Measurements from ENCODE around the gene KIRREL3. TPM values are rescaled to one million over a fixed set of nuclear protein-coding genes. Genes with fewer than 3 reads are reported as not detected.

Gene KIRREL3
- total and polyA plus RNA-seq, 9 of the 15 experiments (the other 6 are each of a cell fraction or from before 2014, with no cell fraction given), result 0.04 to 0.10 TPM; not detected in 7

DNA sequence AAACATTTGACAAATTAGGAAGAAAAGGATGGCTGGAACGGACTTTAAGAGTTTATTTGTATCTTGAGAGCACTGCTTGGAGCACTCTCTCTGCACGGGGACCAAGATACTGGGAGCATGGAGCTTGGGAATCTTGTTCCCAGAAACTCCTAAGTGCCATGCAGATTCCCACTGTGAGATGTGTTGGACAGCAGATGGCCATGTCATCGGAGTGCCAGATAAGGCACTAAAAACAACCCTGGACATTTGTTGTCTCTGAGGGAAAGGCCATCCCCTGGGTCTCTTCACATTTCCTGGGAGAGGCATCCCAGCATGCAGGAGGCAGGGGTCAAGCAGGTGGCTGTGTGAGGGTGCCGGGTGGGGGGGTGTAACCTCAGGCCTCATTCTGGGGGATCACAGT, 2.9 kb downstream of the KIRREL3 start (continued):
- TF ChIP-seq, protein P1, sequence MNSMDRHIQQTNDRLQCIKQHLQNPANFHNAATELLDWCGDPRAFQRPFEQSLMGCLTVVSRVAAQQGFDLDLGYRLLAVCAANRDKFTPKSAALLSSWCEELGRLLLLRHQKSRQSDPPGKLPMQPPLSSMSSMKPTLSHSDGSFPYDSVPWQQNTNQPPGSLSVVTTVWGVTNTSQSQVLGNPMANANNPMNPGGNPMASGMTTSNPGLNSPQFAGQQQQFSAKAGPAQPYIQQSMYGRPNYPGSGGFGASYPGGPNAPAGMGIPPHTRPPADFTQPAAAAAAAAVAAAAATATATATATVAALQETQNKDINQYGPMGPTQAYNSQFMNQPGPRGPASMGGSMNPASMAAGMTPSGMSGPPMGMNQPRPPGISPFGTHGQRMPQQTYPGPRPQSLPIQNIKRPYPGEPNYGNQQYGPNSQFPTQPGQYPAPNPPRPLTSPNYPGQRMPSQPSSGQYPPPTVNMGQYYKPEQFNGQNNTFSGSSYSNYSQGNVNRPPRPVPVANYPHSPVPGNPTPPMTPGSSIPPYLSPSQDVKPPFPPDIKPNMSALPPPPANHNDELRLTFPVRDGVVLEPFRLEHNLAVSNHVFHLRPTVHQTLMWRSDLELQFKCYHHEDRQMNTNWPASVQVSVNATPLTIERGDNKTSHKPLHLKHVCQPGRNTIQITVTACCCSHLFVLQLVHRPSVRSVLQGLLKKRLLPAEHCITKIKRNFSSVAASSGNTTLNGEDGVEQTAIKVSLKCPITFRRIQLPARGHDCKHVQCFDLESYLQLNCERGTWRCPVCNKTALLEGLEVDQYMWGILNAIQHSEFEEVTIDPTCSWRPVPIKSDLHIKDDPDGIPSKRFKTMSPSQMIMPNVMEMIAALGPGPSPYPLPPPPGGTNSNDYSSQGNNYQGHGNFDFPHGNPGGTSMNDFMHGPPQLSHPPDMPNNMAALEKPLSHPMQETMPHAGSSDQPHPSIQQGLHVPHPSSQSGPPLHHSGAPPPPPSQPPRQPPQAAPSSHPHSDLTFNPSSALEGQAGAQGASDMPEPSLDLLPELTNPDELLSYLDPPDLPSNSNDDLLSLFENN (IDR thresholded peaks at IDR 0.05; ENCODE audit: low read depth in 2 of 2, low read length in 2 of 2), result no peak

DNA sequence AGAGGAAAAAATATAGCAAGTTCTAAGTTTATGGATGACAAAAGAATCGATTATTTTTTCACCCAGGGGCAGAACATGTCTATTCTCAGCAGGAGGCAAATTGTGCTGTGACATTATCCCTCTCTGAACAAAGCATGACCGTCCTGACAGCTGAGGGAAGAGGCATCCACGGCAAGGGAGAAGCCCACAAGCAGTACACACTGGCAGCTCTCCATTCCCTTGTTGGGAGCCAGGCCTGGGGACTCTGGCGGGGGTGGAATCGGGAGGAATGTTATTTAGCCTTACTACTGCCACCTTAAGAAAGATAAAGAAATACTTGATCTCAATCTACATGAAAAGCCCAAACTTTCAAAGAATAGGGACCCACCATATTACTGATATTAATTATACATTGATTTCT, 3.4 kb downstream of the KIRREL3 start:
- CTCF ChIA-PET (ENCODE audit: low intra/inter-chr PET ratio), result no interaction called here
- no peak for TF ChIP-seq ZNF778 (CRISPR knock-in tag; IDR thresholded peaks at IDR 0.05)
- no peak for TF ChIP-seq ARID1B (IDR thresholded peaks at IDR 0.05)
- TF ChIP-seq YBX1 (IDR thresholded peaks at IDR 0.05), result no peak
- no peak for TF ChIP-seq KLF6 (CRISPR knock-in tag; IDR thresholded peaks at IDR 0.05; ENCODE audit: borderline replicate concordance)
- TF ChIP-seq, protein P2, sequence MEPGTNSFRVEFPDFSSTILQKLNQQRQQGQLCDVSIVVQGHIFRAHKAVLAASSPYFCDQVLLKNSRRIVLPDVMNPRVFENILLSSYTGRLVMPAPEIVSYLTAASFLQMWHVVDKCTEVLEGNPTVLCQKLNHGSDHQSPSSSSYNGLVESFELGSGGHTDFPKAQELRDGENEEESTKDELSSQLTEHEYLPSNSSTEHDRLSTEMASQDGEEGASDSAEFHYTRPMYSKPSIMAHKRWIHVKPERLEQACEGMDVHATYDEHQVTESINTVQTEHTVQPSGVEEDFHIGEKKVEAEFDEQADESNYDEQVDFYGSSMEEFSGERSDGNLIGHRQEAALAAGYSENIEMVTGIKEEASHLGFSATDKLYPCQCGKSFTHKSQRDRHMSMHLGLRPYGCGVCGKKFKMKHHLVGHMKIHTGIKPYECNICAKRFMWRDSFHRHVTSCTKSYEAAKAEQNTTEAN (CRISPR knock-in tag; IDR thresholded peaks at IDR 0.05), result no peak
- TF ChIP-seq RCOR1 (IDR thresholded peaks at IDR 0.05; ENCODE audit: borderline replicate concordance in 1 of 2, low read depth in 2 of 2, low read length in 2 of 2), result no peak
- TF ChIP-seq, protein P3, sequence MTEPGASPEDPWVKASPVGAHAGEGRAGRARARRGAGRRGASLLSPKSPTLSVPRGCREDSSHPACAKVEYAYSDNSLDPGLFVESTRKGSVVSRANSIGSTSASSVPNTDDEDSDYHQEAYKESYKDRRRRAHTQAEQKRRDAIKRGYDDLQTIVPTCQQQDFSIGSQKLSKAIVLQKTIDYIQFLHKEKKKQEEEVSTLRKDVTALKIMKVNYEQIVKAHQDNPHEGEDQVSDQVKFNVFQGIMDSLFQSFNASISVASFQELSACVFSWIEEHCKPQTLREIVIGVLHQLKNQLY (CRISPR knock-in tag; conservative IDR thresholded peaks at IDR 0.05), result no peak
- TF ChIP-seq, protein P4, sequence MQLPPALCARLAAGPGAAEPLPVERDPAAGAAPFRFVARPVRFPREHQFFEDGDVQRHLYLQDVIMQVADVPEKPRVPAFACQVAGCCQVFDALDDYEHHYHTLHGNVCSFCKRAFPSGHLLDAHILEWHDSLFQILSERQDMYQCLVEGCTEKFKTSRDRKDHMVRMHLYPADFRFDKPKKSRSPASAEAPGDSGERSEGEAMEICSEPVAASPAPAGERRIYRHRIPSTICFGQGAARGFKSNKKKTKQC (CRISPR knock-in tag; IDR thresholded peaks at IDR 0.05), result no peak
- TF ChIP-seq CBX1 (IDR thresholded peaks at IDR 0.05; ENCODE audit: low read depth), result no peak
- TF ChIP-seq, protein P5, sequence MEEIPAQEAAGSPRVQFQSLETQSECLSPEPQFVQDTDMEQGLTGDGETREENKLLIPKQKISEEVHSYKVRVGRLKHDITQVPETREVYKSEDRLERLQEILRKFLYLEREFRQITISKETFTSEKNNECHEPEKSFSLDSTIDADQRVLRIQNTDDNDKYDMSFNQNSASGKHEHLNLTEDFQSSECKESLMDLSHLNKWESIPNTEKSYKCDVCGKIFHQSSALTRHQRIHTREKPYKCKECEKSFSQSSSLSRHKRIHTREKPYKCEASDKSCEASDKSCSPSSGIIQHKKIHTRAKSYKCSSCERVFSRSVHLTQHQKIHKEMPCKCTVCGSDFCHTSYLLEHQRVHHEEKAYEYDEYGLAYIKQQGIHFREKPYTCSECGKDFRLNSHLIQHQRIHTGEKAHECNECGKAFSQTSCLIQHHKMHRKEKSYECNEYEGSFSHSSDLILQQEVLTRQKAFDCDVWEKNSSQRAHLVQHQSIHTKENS (CRISPR knock-in tag; IDR thresholded peaks at IDR 0.05), result no peak
- TF ChIP-seq POLR3A (IDR thresholded peaks at IDR 0.05; ENCODE audit: borderline replicate concordance, extremely low read depth, insufficient read depth, insufficient read length), result no peak

More for the DNA sequence above, 3.4 kb downstream of the KIRREL3 start:
- Histone ChIP-seq H3K79me2 (ENCODE audit: control insufficient read depth, insufficient read depth, low read length) (no peaks in the 10 kb centered on the region), H3K9me3 (replicated peaks; ENCODE audit: control insufficient read depth, insufficient read depth, low read depth, low read length) (no peaks in the 10 kb centered on the region), H3K4me3 (no peak overlapping the region), H3K27me3 (ENCODE audit: control insufficient read depth in 2 of 2, insufficient read depth in 2 of 2, low read length in 2 of 2) (peaks cover 10 to 13% of the 10 kb centered on the region in 2 experiments; a peak in 3 of 5 replicates), H3K9me1 (ENCODE audit: control insufficient read depth, insufficient read depth, low read length) (no peaks in the 10 kb centered on the region), H3K4me1 (replicated peaks in 1 of 2; ENCODE audit: control insufficient read depth in 2 of 2, insufficient read depth in 2 of 2, low read length in 2 of 2) (no peaks in the 10 kb centered on the region), H3K27ac (ENCODE audit: extremely low read depth, low read depth, low read length) (no peak overlapping the region), H2AFZ (ENCODE audit: low read depth, low read length) (no peak overlapping the region), H3K36me3 (ENCODE audit: control insufficient read depth, insufficient read depth, low read length) (no peaks in the 10 kb centered on the region), H3K9ac (ENCODE audit: insufficient read depth in 1 of 2, low read depth in 2 of 2, low read length in 2 of 2) (no peak overlapping the region), H4K20me1 (replicated peaks; ENCODE audit: control insufficient read depth, insufficient read depth, low read length) (no peaks in the 10 kb centered on the region), H3K4me2 (ENCODE audit: insufficient read depth, low read length) (no peak overlapping the region)
- ATAC-seq (no peak), DNase-seq (ENCODE audit: extremely low read depth in 1 of 4, low spot score in 3 of 4) (no peak), FAIRE-seq (no peak)
- no TSS peak for BruUV-seq (replicated peaks)
- intact Hi-C loops (cut with micrococcal nuclease), result no loop called here
- POLR2A ChIA-PET, result no interaction called here
- in situ Hi-C loops (cut with MboI), result loop anchor here (25.0 kb wide), 2 partner anchors 285 to 685 kb away; partner anchors contain the start of gene DCPS
- WGBS (ENCODE audit: insufficient coverage, low coverage, missing lambda C conversion rate), result 1% methylated on average over 5 of the region's 5 CpGs

All from K562 (cell line).